GM19452 (cell line): Measurements from ENCODE around the gene TENM4.

Source experiments
- ATAC-seq: cut with Tn5 transposase; IDR thresholded peaks from one replicate; pipeline ENCODE4 v1.9.1; 2021; ENCODE audit not compliant: unreplicated experiment

Gene TENM4

DNA sequence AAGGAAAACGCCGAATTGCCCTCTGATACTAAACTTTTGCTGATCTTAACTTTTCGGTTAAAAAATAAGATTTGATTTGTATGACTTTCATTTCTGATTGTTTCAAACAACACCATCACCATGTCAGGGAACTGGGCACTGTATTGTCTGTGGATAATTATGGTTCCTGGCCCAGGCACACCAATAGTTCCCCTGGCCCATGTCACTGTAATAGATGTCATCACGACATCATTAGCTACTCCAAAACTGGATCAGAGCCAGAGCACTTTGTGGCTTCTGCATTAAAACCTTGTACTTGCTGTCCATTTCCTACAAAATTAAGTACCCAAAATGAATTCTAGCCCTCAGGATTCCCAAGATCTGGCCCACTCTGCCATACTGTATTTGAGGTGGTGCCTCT, 746.7 kb downstream of the TENM4 start:
- no peak for ATAC-seq

DNA sequence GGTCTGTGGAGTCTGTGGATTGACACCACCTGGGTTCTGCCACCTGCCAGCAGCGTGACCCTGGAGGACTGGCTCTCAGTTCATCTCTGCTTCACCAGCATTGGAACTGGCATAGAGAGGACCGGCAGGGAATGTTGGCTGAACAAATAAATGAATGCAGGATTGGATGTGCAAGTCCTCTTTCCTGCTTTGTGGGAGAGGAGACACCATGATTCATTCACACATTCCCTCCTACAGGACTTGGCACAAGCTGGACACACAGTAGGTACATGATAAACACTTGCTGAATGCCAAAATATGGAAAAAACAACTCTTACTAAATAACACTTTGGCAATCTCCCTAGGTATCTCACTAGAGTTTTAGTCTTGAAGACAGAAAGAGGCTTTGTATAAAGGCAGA, 749.6 kb downstream of the TENM4 start:
- no peak for ATAC-seq

DNA sequence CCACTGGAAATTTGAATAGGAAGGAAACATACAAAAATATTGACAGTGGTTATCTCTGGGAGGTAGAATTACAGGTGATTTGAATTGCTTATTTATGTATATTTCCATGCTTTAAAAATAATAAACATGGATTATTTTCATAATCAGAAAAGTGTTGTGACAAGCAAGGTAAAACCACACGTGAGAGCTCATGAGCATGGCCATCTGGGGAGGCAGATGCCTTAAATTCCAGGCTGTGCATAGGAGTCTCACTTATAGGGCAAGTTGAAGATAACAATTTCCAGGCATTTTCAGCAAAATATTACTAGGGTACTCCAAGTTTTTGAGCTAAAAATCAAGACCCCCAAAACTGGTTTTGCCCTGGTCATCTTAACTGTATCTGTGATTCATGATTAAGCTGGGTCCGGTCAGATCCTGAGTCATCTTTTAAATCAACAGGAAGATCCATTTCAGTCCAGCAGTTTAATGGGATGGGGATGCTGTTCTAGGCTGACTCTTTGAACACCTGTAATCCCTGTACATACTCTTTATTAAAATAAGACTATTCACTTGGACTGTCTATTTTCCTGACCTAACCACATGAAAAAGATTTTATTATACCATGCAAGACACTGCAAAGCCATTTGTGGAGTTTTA, 750.4 kb downstream of the TENM4 start:
- ATAC-seq: no peak

GRCh38 chr11:78689585-78690153, 751.2 kb downstream of the TENM4 start:
- ATAC-seq: no peak

DNA sequence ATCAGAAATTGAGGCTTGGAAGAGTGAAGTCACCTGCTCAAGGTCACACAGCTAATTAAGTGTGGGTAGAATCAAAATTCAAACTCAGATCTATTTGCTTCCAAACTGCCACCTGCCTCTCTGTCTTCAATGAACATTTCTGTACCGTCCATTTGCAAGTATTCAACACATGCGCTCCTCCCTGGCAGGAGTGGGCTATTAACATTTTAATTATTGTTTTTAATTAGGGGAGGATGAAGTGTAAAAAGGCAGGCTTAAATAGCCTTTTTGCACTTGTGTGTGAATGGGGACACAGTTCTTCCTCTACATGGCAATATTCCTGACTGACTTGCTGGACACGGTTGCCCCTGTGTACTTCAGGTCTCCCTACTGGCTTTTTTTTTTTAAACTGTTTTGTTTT, 751.7 kb downstream of the TENM4 start:
- no peak for ATAC-seq

- ATAC-seq: no peak
These were observed 752.4 kb downstream of the TENM4 start for GRCh38 chr11:78688460-78688859.

GRCh38 chr11:78685156-78685555, 755.7 kb downstream of the TENM4 start:
- no peak for ATAC-seq

DNA sequence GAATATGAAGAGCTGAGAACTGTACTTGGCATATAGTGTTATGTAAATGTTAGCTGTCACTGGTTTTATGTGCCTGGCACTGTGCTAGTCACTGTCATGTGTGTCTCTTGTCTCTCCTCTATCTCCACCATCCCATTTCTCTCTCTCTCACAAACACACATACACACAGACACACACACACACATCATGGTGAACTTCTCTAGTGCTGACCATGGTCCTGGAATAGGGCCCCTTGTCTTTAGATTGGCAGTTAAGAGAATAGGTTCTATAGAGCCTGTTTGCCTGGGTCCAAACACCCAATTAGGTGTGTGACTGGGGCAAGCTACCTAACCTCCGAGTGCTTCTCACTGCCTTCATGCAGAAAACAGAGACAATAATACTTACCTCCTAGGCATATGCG, 756.5 kb downstream of the TENM4 start:
- no peak for ATAC-seq

GRCh38 chr11:78683774-78684173, 757.1 kb downstream of the TENM4 start:
- ATAC-seq: no peak

DNA sequence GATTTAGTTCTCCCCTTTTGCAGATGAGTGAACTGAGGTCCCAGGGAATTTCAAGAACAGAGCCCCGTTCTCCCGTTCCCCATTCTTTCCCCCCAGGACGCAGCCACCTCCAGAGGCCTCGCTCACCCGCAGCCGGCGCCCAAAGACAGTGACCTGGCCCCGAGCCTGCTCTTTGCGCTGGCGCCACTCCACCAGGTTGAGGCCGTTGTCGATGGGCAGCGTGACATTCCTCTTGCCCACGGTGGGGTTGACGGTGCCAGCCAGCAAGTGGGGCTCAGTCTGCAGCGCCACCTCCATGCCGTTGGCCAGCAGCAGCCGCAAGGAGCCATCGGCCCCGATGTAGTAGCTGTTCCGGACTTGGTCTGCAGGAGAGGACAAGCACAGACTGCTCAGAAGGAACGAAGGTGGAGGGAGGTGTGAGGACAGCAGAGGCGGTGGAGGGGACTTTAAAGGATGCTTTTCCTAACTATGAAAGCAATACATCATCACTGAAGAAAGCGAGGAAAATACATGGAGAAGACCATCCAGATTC, 764.7 kb downstream of the TENM4 start:
- ATAC-seq: no peak

DNA sequence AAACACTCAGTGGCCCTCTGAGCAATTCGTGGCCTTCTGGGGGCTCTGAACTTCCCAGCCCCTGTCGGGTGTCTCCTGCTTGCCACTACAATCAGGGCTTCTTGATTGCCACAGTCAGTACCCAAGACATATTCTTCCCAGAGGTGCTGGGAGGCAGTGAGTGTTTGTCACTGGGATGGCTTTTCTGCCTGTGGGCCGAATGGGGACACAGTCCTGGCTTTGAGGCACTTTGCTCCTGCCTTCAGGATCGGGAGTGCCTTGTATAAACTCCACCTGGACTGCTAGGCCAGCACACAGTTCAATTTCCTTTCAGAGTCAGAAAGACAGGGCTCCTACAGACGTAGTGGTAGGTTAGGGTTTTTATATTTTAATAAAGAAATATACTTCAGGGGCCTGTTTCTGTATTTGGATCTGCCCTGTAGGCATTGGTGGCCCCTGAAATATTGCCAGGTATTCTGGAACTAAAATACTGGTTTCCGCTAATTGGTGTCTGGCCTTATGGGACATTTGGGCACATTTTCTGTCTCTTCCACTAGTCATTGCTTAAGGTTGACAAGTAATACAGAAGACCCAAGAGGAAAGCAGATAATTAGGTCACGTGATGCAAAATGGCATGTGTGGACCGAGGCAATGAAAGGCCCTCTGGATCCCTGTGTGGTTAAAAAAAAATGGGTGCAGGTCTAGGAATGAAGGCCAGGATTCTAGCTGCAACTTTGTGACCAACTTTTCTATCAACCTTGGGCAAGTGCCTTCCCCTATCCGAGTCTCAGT, 767.8 kb downstream of the TENM4 start:
- no peak for ATAC-seq

DNA sequence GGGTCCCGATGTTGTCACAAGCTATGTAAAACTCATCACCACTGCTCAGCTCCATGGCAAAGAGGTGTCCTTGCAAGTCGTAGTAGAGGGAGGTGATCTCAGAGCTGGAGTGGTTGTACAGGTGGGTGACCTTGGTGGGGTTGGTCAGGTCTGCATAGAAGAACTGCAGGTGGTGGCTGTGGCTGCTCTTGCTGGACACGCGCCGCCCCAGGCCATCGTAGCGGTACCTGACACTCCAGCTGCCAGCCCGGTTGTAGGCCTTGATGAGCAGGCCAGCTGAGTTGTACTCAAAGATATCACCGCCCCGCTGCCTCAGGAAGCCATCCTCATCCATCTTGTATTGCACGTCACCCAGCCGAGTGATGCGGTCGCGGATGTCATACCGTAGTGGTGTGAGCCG, 771.6 kb downstream of the TENM4 start:
- no peak for ATAC-seq

GRCh38 chr11:78667461-78667860, 773.4 kb downstream of the TENM4 start:
- ATAC-seq: no peak

DNA sequence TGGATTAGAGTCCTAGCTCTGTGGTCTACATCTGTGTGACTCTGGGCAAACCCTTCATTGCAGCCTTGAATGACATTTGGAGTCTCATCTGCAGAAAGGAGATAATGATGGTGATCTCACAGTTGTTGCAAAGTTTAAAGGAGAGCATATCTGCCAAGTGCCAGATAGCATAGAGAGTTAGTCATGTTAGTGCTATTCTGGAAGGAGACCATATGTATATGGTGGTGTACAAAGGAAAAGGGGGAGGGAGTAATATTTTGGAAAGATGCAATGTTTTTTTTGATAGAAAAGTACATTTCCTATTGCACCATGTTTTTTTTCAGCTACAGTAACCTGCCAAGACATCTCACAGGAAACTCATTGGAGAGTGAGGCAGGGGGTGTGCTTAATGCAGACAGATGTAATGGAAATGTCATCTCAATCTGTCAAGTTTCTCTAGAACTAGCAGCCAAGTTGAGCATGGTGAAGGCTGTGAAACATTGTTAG, 774.1 kb downstream of the TENM4 start:
- ATAC-seq: no peak

GRCh38 chr11:78664636-78665035, 776.2 kb downstream of the TENM4 start:
- ATAC-seq: no peak

DNA sequence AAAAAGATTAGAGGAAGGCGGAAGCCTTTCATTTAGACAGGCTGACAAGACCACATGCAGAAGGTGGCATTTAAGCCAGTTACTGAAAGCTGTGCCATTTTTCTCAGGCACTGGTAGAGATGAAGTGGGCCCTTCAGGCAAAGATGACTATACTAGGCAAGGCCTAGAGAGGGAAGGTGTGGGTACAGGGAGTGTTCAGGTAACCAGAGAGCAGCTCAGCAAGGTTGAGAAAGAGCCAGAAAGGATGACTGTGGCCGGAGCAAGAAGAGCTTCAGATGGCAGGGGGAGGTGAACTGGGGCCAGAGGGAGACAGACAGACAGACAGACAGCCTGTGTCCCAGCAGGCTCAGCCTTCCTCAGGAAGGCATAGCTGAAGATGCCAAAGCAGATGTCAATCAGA, 778.0 kb downstream of the TENM4 start:
- ATAC-seq: no peak

GRCh38 chr11:78660471-78660870, 780.4 kb downstream of the TENM4 start:
- no peak for ATAC-seq

- ATAC-seq: no peak
These were observed 781.2 kb downstream of the TENM4 start for GRCh38 chr11:78659326-78660270.

- ATAC-seq: no peak
These were observed 782.6 kb downstream of the TENM4 start for GRCh38 chr11:78657968-78658839.

DNA sequence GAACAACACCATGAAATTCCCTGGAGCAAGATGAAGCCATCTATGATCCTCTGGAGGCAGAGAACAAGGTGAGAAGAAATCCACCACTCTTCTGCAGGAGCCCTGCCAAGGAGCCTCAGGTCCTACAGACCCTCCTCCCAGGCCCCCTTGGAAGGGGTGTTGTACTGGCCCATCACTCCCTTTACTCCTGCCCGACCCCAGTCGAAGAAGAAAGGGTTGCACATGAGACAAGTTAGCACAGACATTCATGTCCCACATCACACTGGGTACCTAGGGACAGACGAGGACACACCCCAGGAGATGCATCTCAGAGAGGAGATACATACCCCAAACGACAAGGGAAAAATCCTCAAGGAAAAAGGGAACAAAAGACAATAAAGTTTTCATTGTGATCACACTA, 783.4 kb downstream of the TENM4 start:
- no peak for ATAC-seq
